Esophagus mucosa (tissue), 1 donor: ENCODE data around the gene KRTAP9-3. TPM values are rescaled to one million over a fixed set of nuclear protein-coding genes. Genes with fewer than 3 reads are reported as not detected.
"Not testable (repeated sequence)": the region's sequence is repeated elsewhere in the genome, so short reads cannot be mapped to it uniquely, and the experiment has no call there.

Experiments used
- ATAC-seq: fragments of 200-7000 bp; cut with Tn5 transposase; one replicate; pipeline ENCODE4 v1.9.1; 2020
- total RNA-seq: library from RNA; stranded (reverse); gene quantifications from one replicate; pipeline ENCODE4 v1.2.4, GENCODE V29; 2023
- donor health status: DM: yes; HTN: yes; CAD: no.

KRTAP9-3 gene
- total RNA-seq, 1 donor from 2014 or later, result not detected

GRCh38 chr17:41251261-41251660, 19.0 kb downstream of the KRTAP9-3 start:
- no peak for ATAC-seq

- ATAC-seq, result no peak
Observed at GRCh38 chr17:41254861-41255260, 22.6 kb downstream of the KRTAP9-3 start.

- ATAC-seq, result not testable (repeated sequence)
Observed at GRCh38 chr17:41255381-41256290, 23.4 kb downstream of the KRTAP9-3 start, which contains the start of gene KRTAP9-9. Gene KRTAP9-9, plus strand, starts transcription at chr17:41255384.

DNA sequence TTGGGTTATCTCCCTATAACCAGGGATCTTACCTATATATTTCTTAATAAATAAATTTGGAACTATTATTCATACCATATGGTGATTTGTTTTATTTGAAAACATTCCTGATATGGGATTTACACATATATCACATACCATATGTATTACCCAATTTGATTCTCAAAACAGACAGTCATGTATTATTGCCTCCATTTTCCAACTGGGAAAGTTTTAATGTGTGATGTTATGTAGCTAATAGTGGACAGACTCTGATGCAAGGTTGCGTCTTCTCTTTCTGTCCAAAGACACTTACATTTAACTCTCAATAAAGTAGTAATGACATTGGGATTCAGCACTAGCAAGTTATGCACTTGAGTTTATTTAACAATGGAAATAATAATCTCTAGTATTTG, 24.0 kb downstream of the KRTAP9-3 start:
- ATAC-seq, result no peak

GRCh38 chr17:41258406-41258805, 26.2 kb downstream of the KRTAP9-3 start:
- ATAC-seq, result no peak

GRCh38 chr17:41263212-41263611, 31.0 kb downstream of the KRTAP9-3 start:
- ATAC-seq, result no peak

DNA sequence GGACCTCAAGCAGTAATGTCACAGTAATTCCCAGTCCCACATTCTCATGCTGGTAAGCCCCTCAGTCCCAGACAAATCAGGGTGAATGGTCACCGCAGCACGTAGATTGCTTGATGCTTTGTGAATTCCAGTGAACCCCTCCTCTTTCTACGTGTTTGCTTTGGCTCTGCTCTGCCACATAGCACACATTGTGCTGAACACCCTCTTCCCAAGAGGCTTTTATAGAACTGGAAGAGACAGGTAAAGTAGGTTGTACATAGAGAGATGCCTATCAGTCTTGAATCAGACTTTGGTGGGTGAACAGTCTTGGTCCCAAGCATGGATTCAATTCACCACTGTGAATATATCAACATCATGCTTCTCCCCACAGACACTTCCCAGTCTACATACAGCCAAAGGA, 32.4 kb downstream of the KRTAP9-3 start:
- ATAC-seq, result no peak

DNA sequence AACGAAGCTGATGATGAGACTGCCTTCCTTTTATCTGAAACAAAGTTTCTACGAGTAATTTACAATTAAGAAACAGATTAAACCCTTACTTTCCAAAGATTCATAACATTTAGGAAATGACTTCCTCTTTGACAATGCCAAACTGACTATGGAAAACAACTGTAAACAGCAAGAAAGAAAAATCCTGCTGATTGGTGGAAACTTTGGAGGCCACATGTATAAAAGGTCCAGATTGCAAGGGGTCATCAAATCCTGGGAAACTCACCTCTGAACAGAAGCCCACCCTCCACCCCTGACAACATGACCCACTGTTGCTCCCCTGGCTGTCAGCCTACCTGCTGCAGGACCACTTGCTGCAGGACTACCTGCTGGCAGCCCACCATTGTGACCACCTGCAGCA, 32.8 kb downstream of the KRTAP9-3 start, which contains the start of gene KRTAP9-6:
TSS of gene KRTAP9-6 (plus strand) at position 301 of the 400 bp plus-strand sequence. CDS start at position 301, 0 bp downstream.
- no peak for ATAC-seq

- no peak for ATAC-seq
Observed at GRCh38 chr17:41267711-41268110, 35.5 kb downstream of the KRTAP9-3 start.

- ATAC-seq, result not testable (repeated sequence)
Observed at GRCh38 chr17:41271323-41271722, 39.1 kb downstream of the KRTAP9-3 start.

DNA sequence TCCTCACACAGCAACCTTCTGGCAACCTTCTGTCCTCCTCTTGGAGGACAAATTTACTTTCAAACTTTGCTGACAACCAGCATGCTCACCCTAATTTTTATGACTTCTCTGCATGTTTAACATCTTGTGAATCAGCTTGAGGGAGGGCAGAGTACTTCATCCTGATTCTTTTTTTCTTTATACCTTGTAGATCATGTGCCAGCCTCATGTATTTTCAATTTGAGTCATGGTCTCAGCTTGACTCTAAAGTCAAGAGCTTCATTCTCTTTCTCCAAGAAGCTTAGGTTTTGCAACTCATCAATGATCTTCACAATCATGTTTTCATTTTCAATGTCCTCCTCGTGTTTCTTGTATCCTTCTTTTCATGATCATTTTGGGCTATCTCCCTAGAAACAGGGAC, 39.6 kb downstream of the KRTAP9-3 start:
- ATAC-seq, result no peak

GRCh38 chr17:41275648-41276190, 43.5 kb downstream of the KRTAP9-3 start, which contains the start of gene KRTAP9-7:
Gene KRTAP9-7, plus strand, starts transcription at chr17:41275698. Its CDS starts 0 bp downstream, at chr17:41275698.
- not testable (repeated sequence) for ATAC-seq

GRCh38 chr17:41278176-41278955, 46.1 kb downstream of the KRTAP9-3 start:
- ATAC-seq, result no peak

Other genes with a start within 250 kb of the KRTAP9-3 start
- gene KRT40, start 248.1 kb upstream of the KRTAP9-3 start, total RNA-seq, result not detected
- not detected for gene KRTAP3-3, start 238.3 kb upstream of the KRTAP9-3 start, total RNA-seq
- not detected for gene KRTAP3-2, start 232.5 kb upstream of the KRTAP9-3 start, total RNA-seq
- gene KRTAP3-1, start 223.3 kb upstream of the KRTAP9-3 start, total RNA-seq, result not detected
- gene KRTAP1-5, start 205.2 kb upstream of the KRTAP9-3 start, total RNA-seq, result not detected
- gene KRTAP1-4, start 202.3 kb upstream of the KRTAP9-3 start, total RNA-seq, result not detected
- not detected for gene KRTAP1-3, start 197.6 kb upstream of the KRTAP9-3 start, total RNA-seq
- not detected for gene KRTAP1-1, start 191.0 kb upstream of the KRTAP9-3 start, total RNA-seq
- not detected for gene KRTAP2-1, start 185.1 kb upstream of the KRTAP9-3 start, total RNA-seq
- not detected for gene KRTAP2-2, start 177.2 kb upstream of the KRTAP9-3 start, total RNA-seq
- not detected for gene KRTAP2-3, start 172.3 kb upstream of the KRTAP9-3 start, total RNA-seq
- gene KRTAP2-4, start 166.6 kb upstream of the KRTAP9-3 start, total RNA-seq, result not detected
- not detected for gene KRTAP4-7, start 148.3 kb upstream of the KRTAP9-3 start, total RNA-seq
- gene KRTAP4-8, start 134.3 kb upstream of the KRTAP9-3 start, total RNA-seq, result not detected
- not detected for gene KRTAP4-16, start 130.2 kb upstream of the KRTAP9-3 start, total RNA-seq
- gene KRTAP4-9, start 127.1 kb upstream of the KRTAP9-3 start, total RNA-seq, result not detected
- gene KRTAP4-11, start 114.1 kb upstream of the KRTAP9-3 start, total RNA-seq, result not detected
- not detected for gene KRTAP4-12, start 108.3 kb upstream of the KRTAP9-3 start, total RNA-seq
- gene KRTAP4-6, start 91.9 kb upstream of the KRTAP9-3 start, total RNA-seq, result not detected
- gene KRTAP4-5, start 82.6 kb upstream of the KRTAP9-3 start, total RNA-seq, result not detected
- gene KRTAP4-4, start 71.7 kb upstream of the KRTAP9-3 start, total RNA-seq, result not detected
- not detected for gene KRTAP4-3, start 64.2 kb upstream of the KRTAP9-3 start, total RNA-seq
- gene KRTAP4-2, start 54.2 kb upstream of the KRTAP9-3 start, total RNA-seq, result not detected
- not detected for gene KRTAP4-1, start 47.5 kb upstream of the KRTAP9-3 start, total RNA-seq
- not detected for gene KRTAP9-1, start 42.6 kb upstream of the KRTAP9-3 start, total RNA-seq
- gene KRTAP9-2, start 5.8 kb upstream of the KRTAP9-3 start, total RNA-seq, result not detected
- gene KRTAP9-8, start 5.5 kb downstream of the KRTAP9-3 start, total RNA-seq, result not detected
- gene KRTAP9-4, start 17.2 kb downstream of the KRTAP9-3 start, total RNA-seq, result not detected
- not detected for gene KRTAP9-9, start 22.9 kb downstream of the KRTAP9-3 start, total RNA-seq
- gene KRTAP9-6, start 32.9 kb downstream of the KRTAP9-3 start, total RNA-seq, result not detected
- not detected for gene KRTAP9-7, start 43.2 kb downstream of the KRTAP9-3 start, total RNA-seq
- not detected for gene KRTAP29-1, start 70.4 kb downstream of the KRTAP9-3 start, total RNA-seq
- gene KRTAP16-1, start 76.9 kb downstream of the KRTAP9-3 start, total RNA-seq, result not detected
- not detected for gene KRTAP17-1, start 83.3 kb downstream of the KRTAP9-3 start, total RNA-seq
- gene KRT33A, start 118.4 kb downstream of the KRTAP9-3 start, total RNA-seq, result 0.92 TPM
- gene KRT33B, start 137.4 kb downstream of the KRTAP9-3 start, total RNA-seq, result not detected
- 0.44 TPM for gene KRT34, start 149.9 kb downstream of the KRTAP9-3 start, total RNA-seq
- 4.4 TPM for gene KRT31, start 165.2 kb downstream of the KRTAP9-3 start, total RNA-seq
- not detected for gene KRT37, start 192.1 kb downstream of the KRTAP9-3 start, total RNA-seq
- gene KRT38, start 208.5 kb downstream of the KRTAP9-3 start, total RNA-seq, result not detected
- gene KRT32, start 234.9 kb downstream of the KRTAP9-3 start, total RNA-seq, result 0.80 TPM
- gene KRT35, start 248.7 kb downstream of the KRTAP9-3 start, total RNA-seq, result not detected